GM12891 (cell line): ENCODE results near the gene PRICKLE1.

Experiments used
- POLR2A ChIP-seq: IDR thresholded peaks from 2 replicates; pipeline ENCODE4 v1.6.1; 2011; ENCODE audit warnings: low read depth, low read length, control low read depth
- POLR2AphosphoS5 ChIP-seq: IDR thresholded peaks from 2 replicates; pipeline ENCODE4 v1.6.1; 2011; ENCODE audit warnings: low read depth, low read length, control low read depth
- TAF1 ChIP-seq: IDR thresholded peaks from 2 replicates; pipeline ENCODE4 v1.6.1; 2011; ENCODE audit warnings: low read depth, low read length, control low read depth

GRCh38 chr12:42611571-42612230 is 22.2 kb upstream of the PRICKLE1 start:
- TF ChIP-seq TAF1 = no peak
- TF ChIP-seq POLR2A = no peak
- TF ChIP-seq POLR2AphosphoS5 = no peak
